KMS-11 (cell line): ENCODE measurements around the gene CAPS.

ENCODE experiments used
- H2AFZ ChIP-seq: fragments of 200-600 bp; sonication (generic); 2 replicates; pipeline ENCODE4 v1.6.1; 2016; ENCODE audit warnings: antibody characterized with exemption, mixed run types, low read depth
- H3K27ac ChIP-seq: fragments of 200-600 bp; sonication (generic); 2 replicates; pipeline ENCODE4 v1.6.1; 2016; ENCODE audit warnings: mild to moderate bottlenecking, mixed run types
- H3K27me3 ChIP-seq: fragments of 200-600 bp; sonication (generic); 2 replicates; pipeline ENCODE4 v1.6.1; 2017; ENCODE audit warnings: mild to moderate bottlenecking, low read depth, mixed run types, moderate library complexity; ENCODE audit not compliant: insufficient read depth
- H3K36me3 ChIP-seq: fragments of 200-600 bp; sonication (generic); 2 replicates; pipeline ENCODE4 v1.6.1; 2017; ENCODE audit warnings: mild to moderate bottlenecking, mixed run types; ENCODE audit not compliant: insufficient read depth
- H3K4me1 ChIP-seq: fragments of 200-600 bp; sonication (generic); 2 replicates; pipeline ENCODE4 v1.6.1; 2016; ENCODE audit warnings: mild to moderate bottlenecking, low read depth, mixed run types; ENCODE audit not compliant: poor library complexity, severe bottlenecking
- H3K4me2 ChIP-seq: fragments of 200-600 bp; sonication (generic); 2 replicates; pipeline ENCODE4 v1.7.0; 2016; ENCODE audit warnings: mild to moderate bottlenecking, mixed run types
- H3K4me3 ChIP-seq: fragments of 200-600 bp; sonication (generic); IDR thresholded peaks from 2 replicates; pipeline ENCODE4 v1.6.1; 2017; ENCODE audit warnings: low read depth, low read length, mixed read lengths; ENCODE audit not compliant: insufficient read depth
- H3K79me2 ChIP-seq: fragments of 200-600 bp; sonication (generic); 2 replicates; pipeline ENCODE4 v1.6.1; 2016; ENCODE audit warnings: low read depth, mixed run types; ENCODE audit not compliant: insufficient read depth
- H3K9ac ChIP-seq: fragments of 200-600 bp; sonication (generic); 2 replicates; pipeline ENCODE4 v1.6.1; 2016; ENCODE audit warnings: mild to moderate bottlenecking, mixed run types
- H4K20me1 ChIP-seq: fragments of 200-600 bp; sonication (generic); 2 replicates; pipeline ENCODE4 v1.6.1; 2016; ENCODE audit warnings: mild to moderate bottlenecking, mixed run types; ENCODE audit not compliant: insufficient read depth
- TF ChIP-seq, protein P1 (sequence below): fragments of 200-600 bp; sonication (generic); conservative IDR thresholded peaks from 2 replicates; pipeline ENCODE4 v1.6.1; 2017; ENCODE audit warnings: low read depth, mild to moderate bottlenecking, antibody characterized with exemption, low read length, moderate library complexity, mixed read lengths

The CAPS gene

GRCh38 chr19:5963855-5964254, 49.8 kb downstream of the CAPS start:
- Histone ChIP-seq H4K20me1 (peaks cover 9% of the 10 kb centered on the region; the same call in 1 of the 2 replicates), H3K36me3 (no peaks in the 10 kb centered on the region), H3K79me2 (peaks cover 85% of the 10 kb centered on the region), H3K27me3 (no peaks in the 10 kb centered on the region), H3K4me3 (no peak overlapping the region), H3K27ac (no peak overlapping the region), H3K4me1 (peaks cover 16% of the 10 kb centered on the region), H3K9ac (no peak overlapping the region), H2AFZ (no peak overlapping the region), H3K4me2 (no peak overlapping the region)
- TF ChIP-seq, protein P1, sequence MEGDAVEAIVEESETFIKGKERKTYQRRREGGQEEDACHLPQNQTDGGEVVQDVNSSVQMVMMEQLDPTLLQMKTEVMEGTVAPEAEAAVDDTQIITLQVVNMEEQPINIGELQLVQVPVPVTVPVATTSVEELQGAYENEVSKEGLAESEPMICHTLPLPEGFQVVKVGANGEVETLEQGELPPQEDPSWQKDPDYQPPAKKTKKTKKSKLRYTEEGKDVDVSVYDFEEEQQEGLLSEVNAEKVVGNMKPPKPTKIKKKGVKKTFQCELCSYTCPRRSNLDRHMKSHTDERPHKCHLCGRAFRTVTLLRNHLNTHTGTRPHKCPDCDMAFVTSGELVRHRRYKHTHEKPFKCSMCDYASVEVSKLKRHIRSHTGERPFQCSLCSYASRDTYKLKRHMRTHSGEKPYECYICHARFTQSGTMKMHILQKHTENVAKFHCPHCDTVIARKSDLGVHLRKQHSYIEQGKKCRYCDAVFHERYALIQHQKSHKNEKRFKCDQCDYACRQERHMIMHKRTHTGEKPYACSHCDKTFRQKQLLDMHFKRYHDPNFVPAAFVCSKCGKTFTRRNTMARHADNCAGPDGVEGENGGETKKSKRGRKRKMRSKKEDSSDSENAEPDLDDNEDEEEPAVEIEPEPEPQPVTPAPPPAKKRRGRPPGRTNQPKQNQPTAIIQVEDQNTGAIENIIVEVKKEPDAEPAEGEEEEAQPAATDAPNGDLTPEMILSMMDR = no peak

- H3K4me2 ChIP-seq = no peak overlapping the region
- no peak overlapping the region for H3K27ac ChIP-seq
- H3K4me1 ChIP-seq = peaks cover 16% of the 10 kb centered on the region
- H3K36me3 ChIP-seq = no peaks in the 10 kb centered on the region
- no peak overlapping the region for H3K4me3 ChIP-seq
- H2AFZ ChIP-seq = no peak overlapping the region
- no peaks in the 10 kb centered on the region for H3K27me3 ChIP-seq
- H3K79me2 ChIP-seq = peaks cover 88% of the 10 kb centered on the region
- TF ChIP-seq, protein P1 = no peak
- H3K9ac ChIP-seq = no peak overlapping the region
- H4K20me1 ChIP-seq = peaks cover 9% of the 10 kb centered on the region; the same call in 1 of the 2 replicates
Observed at GRCh38 chr19:5964816-5965565, 50.9 kb downstream of the CAPS start.
